HCT116 (cell line): Measurements from ENCODE around the gene ERBB3. TPM values are rescaled to one million over a fixed set of nuclear protein-coding genes. Genes with fewer than 3 reads are reported as not detected.

Experiments
- ATAC-seq: fragments of 200-7000 bp; cut with Tn5 transposase; 2 replicates; pipeline ENCODE4 v1.9.1; 2020; ENCODE audit warnings: mild to moderate bottlenecking, moderate library complexity
- Bru-seq: library from RNA; stranded (reverse); fragments of 400-500 nt; gene quantifications from one replicate; lab custom pipeline; 2021; lab: Mats Ljungman, UMichigan
- BruChase-seq, 2 experiments: library from RNA; stranded (reverse); fragments of 400-500 nt; gene quantifications; one replicate each; lab custom pipeline; 2021; lab: Mats Ljungman, UMichigan
- BruUV-seq: library from RNA; stranded (reverse); fragments of 400-500 nt; replicated peaks from 2 replicates; lab custom pipeline; 2021; lab: Mats Ljungman, UMichigan
- CTCF ChIA-PET: fragments of 300-600 bp; sonication (Branson Sonifier 250); formaldehyde crosslinking; loops from one replicate; lab custom pipeline; 2021; ENCODE audit warnings: antibody characterized with exemption; lab: Charles Lee
- POLR2A ChIA-PET: fragments of 300-600, 350-600 bp; sonication (Branson Sonifier 250); formaldehyde crosslinking; loops from one replicate; lab custom pipeline; 2021; ENCODE audit warnings: antibody characterized with exemption; lab: Charles Lee
- RAD21 ChIA-PET, 2 experiments: fragments of 300-600 bp; sonication (Branson Sonifier 250); formaldehyde crosslinking; loops; one replicate each; lab custom pipeline; 2023; ENCODE audit warnings: low total read pairs in 2 of 2; ENCODE audit not compliant: uncharacterized antibody in 2 of 2, unreplicated experiment in 2 of 2, low non-redundant PET in 1 of 2; lab: Charles Lee
- DNase-seq: peaks from one replicate; pipeline ENCODE4 v3.0.0-alpha.2; 2010; ENCODE audit warnings: low read depth, low spot score
- H2AFZ ChIP-seq: fragments of 200-600 bp; shearing (Covaris generic), sonication (generic); 2 replicates; pipeline ENCODE4 v1.6.1; 2017; ENCODE audit warnings: low read depth, mixed run types, mixed read lengths, antibody characterized with exemption, low read length; ENCODE audit not compliant: poor library complexity, severe bottlenecking
- H3K27ac ChIP-seq: 2 replicates; pipeline ENCODE4 v1.5.1; 2012; ENCODE audit warnings: low read depth, low read length
- H3K27me3 ChIP-seq: fragments of 200-600 bp; sonication (generic); 2 replicates; pipeline ENCODE4 v1.6.1; 2016; ENCODE audit warnings: mixed run types, low read length, mixed read lengths; ENCODE audit not compliant: insufficient read depth
- H3K36me3 ChIP-seq, 2 experiments: fragments of 200-500 bp in 1 of 2; fragments of 200-600 bp in 1 of 2; sonication (Bioruptor generic) in 1 of 2; sonication (generic) in 1 of 2; 2 replicates each; pipeline versions ENCODE4 v1.5.1 to v1.6.1; 2014 to 2016; ENCODE audit warnings: low read length in 2 of 2, inconsistent platforms in 1 of 2, mixed read lengths in 1 of 2, mixed run types in 1 of 2; ENCODE audit not compliant: insufficient read depth in 2 of 2, control insufficient read depth in 1 of 2
- H3K4me1 ChIP-seq, 2 experiments: fragments of 200-600 bp in 1 of 2; sonication (generic) in 1 of 2; 2 replicates each; pipeline versions ENCODE4 v1.5.1 to v1.6.1; 2012 to 2017; ENCODE audit warnings: low read length in 2 of 2, inconsistent platforms in 1 of 2, mild to moderate bottlenecking in 1 of 2, mixed read lengths in 1 of 2, mixed run types in 1 of 2, moderate library complexity in 1 of 2; ENCODE audit not compliant: insufficient read depth in 2 of 2, control insufficient read depth in 1 of 2
- H3K4me2 ChIP-seq: fragments of 200-600 bp; sonication (generic); 2 replicates; pipeline ENCODE4 v1.6.1; 2017; ENCODE audit warnings: mixed run types, low read length, mixed read lengths
- H3K4me3 ChIP-seq, 2 experiments: fragments of 200-600 bp in 1 of 2; sonication (generic) in 1 of 2; replicated peaks in 1 of 2; 2 replicates each; pipeline ENCODE4 v1.5.1; 2011 to 2016; ENCODE audit warnings: low read length in 2 of 2, control low read depth in 1 of 2, low read depth in 1 of 2, mild to moderate bottlenecking in 1 of 2, mixed read lengths in 1 of 2, mixed run types in 1 of 2
- H3K79me2 ChIP-seq: fragments of 200-600 bp; sonication (generic); 2 replicates; pipeline ENCODE4 v1.6.1; 2017; ENCODE audit warnings: mild to moderate bottlenecking, mixed run types, low read length, moderate library complexity, mixed read lengths; ENCODE audit not compliant: insufficient read depth
- H3K9ac ChIP-seq: fragments of 200-600 bp; sonication (generic); 2 replicates; pipeline ENCODE4 v1.6.1; 2016; ENCODE audit warnings: low read length, mixed read lengths
- H3K9me2 ChIP-seq: fragments of 200-600 bp; sonication (generic), shearing (Covaris generic); 2 replicates; pipeline ENCODE4 v1.6.1; 2017; ENCODE audit warnings: mixed run types, mild to moderate bottlenecking, moderate library complexity; ENCODE audit not compliant: insufficient read depth
- H3K9me3 ChIP-seq, 2 experiments: fragments of 200-500 bp in 1 of 2; fragments of 200-600 bp in 1 of 2; sonication (Bioruptor generic) in 1 of 2; sonication (generic) in 1 of 2; 2 replicates each; pipeline ENCODE4 v1.6.1; 2014 to 2017; ENCODE audit warnings: low read length in 2 of 2, mixed read lengths in 2 of 2, inconsistent platforms in 1 of 2, low read depth in 1 of 2, mild to moderate bottlenecking in 1 of 2, mixed run types in 1 of 2, moderate library complexity in 1 of 2; ENCODE audit not compliant: control insufficient read depth in 1 of 2, insufficient read depth in 1 of 2
- H4K20me1 ChIP-seq: fragments of 200-600 bp; sonication (generic), shearing (Covaris generic); 2 replicates; pipeline ENCODE4 v1.6.1; 2017; ENCODE audit warnings: mixed run types, mild to moderate bottlenecking, moderate library complexity; ENCODE audit not compliant: insufficient read depth
- CBX3 ChIP-seq: IDR thresholded peaks from 2 replicates; pipeline ENCODE4 v1.6.1; 2012; ENCODE audit warnings: low read depth
- CEBPB ChIP-seq: IDR thresholded peaks from 2 replicates; pipeline ENCODE4 v1.6.1; 2012; ENCODE audit warnings: low read depth
- CTCF ChIP-seq, 3 experiments: fragments of 200-600 bp in 1 of 3; sonication (generic) in 1 of 3; IDR thresholded peaks in 2 of 3; conservative IDR thresholded peaks in 1 of 3; 2 replicates each; pipeline ENCODE4 v1.5.1; 2012 to 2017; ENCODE audit warnings: low read depth in 2 of 3, low read length in 2 of 3, antibody characterized with exemption in 1 of 3, borderline replicate concordance in 1 of 3, control low read depth in 1 of 3, mild to moderate bottlenecking in 1 of 3, mixed read lengths in 1 of 3, mixed run types in 1 of 3, moderate library complexity in 1 of 3; ENCODE audit not compliant: insufficient read depth in 1 of 3
- EGR1 ChIP-seq: IDR thresholded peaks from 2 replicates; pipeline ENCODE4 v1.6.1; 2012; ENCODE audit warnings: low read depth
- ELF1 ChIP-seq: IDR thresholded peaks from 2 replicates; pipeline ENCODE4 v1.6.1; 2012; ENCODE audit warnings: low read depth, borderline replicate concordance
- EZH2 ChIP-seq: fragments of 200-600 bp; sonication (generic); IDR thresholded peaks from 2 replicates; pipeline ENCODE4 v1.6.1; 2017; ENCODE audit warnings: antibody characterized with exemption, mixed run types
- FOSL1 ChIP-seq: IDR thresholded peaks from 2 replicates; pipeline ENCODE4 v1.6.1; 2012; ENCODE audit warnings: low read depth
- JUND ChIP-seq: IDR thresholded peaks from 2 replicates; pipeline ENCODE4 v1.6.1; 2012
- MAX ChIP-seq: IDR thresholded peaks from 2 replicates; pipeline ENCODE4 v1.6.1; 2012
- POLR2A ChIP-seq: IDR thresholded peaks from 2 replicates; pipeline ENCODE4 v1.7.0; 2011; ENCODE audit warnings: borderline replicate concordance; ENCODE audit not compliant: insufficient read depth, insufficient read length; ENCODE audit errors: extremely low read depth
- POLR2AphosphoS5 ChIP-seq: IDR thresholded peaks from 2 replicates; pipeline ENCODE4 v1.6.1; 2011; ENCODE audit warnings: mild to moderate bottlenecking, low read depth, low read length, moderate library complexity
- REST ChIP-seq: IDR thresholded peaks from 2 replicates; pipeline ENCODE4 v1.6.1; 2012; ENCODE audit warnings: low read depth
- SIN3A ChIP-seq: IDR thresholded peaks from 2 replicates; pipeline ENCODE4 v1.6.1; 2012; ENCODE audit warnings: low read depth
- SP1 ChIP-seq: IDR thresholded peaks from 2 replicates; pipeline ENCODE4 v1.6.1; 2012; ENCODE audit warnings: low read depth
- SRF ChIP-seq: IDR thresholded peaks from 2 replicates; pipeline ENCODE4 v1.6.1; 2012; ENCODE audit warnings: low read depth
- TCF7L2 ChIP-seq: IDR thresholded peaks from 2 replicates; pipeline ENCODE4 v1.7.0; 2011; ENCODE audit warnings: borderline replicate concordance, inconsistent platforms; ENCODE audit not compliant: insufficient read depth, insufficient read length; ENCODE audit errors: extremely low read depth
- YY1 ChIP-seq: IDR thresholded peaks from 2 replicates; pipeline ENCODE4 v1.6.1; 2011; ENCODE audit warnings: low read length, low read depth, moderate library complexity, mild to moderate bottlenecking; ENCODE audit not compliant: insufficient replicate concordance; ENCODE audit errors: extremely low read depth
- ZFX ChIP-seq: fragments of 450-650 bp; IDR thresholded peaks from 2 replicates; pipeline ENCODE4 v1.6.1; 2017
- ZNF274 ChIP-seq: fragments of 200-500 bp; sonication (Bioruptor generic); IDR thresholded peaks from 2 replicates; pipeline ENCODE4 v1.6.1; 2014; ENCODE audit warnings: mild to moderate bottlenecking, low read depth, low read length, inconsistent platforms
- intact Hi-C: fragments of 100-400 bp; cut with micrococcal nuclease; formaldehyde crosslinking; loops from 2 replicates; pipeline ENCODE4 v1.10.0; 2022
- long read RNA-seq: library from polyadenylated mRNA; unstranded; transcript quantifications from one replicate; pipeline ENCODE4 v2.0.0, GENCODE V29; 2021; ENCODE audit not compliant: unreplicated experiment
- polyA plus RNA-seq: library from polyadenylated mRNA; unstranded; fragments of >200 nt; gene quantifications from 2 replicates; pipeline ENCODE4 v1.2.1, GENCODE V29; 2012; ENCODE audit warnings: missing spikeins
- total RNA-seq: library from RNA; stranded (reverse); gene quantifications from one replicate; pipeline ENCODE4 v1.2.1, GENCODE V29; 2021; ENCODE audit not compliant: unreplicated experiment

Gene ERBB3
- total RNA-seq: 39.7 TPM
- 31.7 and 32.9 TPM in 2 replicates for polyA plus RNA-seq
- percentile 71 among the genes with signal in this experiment for Bru-seq, nascent RNA
- percentile 86 among the genes with signal in this experiment for BruChase-seq, experiment 1, labeled RNA remaining after a 6-hour chase
- percentile 84 among the genes with signal in this experiment for BruChase-seq, experiment 2, labeled RNA remaining after a 2-hour chase
- long read RNA-seq, full-length matches to known transcripts: 11 of 30 reads
- long read RNA-seq, partial matches to known transcripts: 15 of 30 reads
- long read RNA-seq, other reads (novel, unspliced or antisense): 4 of 30 reads

DNA sequence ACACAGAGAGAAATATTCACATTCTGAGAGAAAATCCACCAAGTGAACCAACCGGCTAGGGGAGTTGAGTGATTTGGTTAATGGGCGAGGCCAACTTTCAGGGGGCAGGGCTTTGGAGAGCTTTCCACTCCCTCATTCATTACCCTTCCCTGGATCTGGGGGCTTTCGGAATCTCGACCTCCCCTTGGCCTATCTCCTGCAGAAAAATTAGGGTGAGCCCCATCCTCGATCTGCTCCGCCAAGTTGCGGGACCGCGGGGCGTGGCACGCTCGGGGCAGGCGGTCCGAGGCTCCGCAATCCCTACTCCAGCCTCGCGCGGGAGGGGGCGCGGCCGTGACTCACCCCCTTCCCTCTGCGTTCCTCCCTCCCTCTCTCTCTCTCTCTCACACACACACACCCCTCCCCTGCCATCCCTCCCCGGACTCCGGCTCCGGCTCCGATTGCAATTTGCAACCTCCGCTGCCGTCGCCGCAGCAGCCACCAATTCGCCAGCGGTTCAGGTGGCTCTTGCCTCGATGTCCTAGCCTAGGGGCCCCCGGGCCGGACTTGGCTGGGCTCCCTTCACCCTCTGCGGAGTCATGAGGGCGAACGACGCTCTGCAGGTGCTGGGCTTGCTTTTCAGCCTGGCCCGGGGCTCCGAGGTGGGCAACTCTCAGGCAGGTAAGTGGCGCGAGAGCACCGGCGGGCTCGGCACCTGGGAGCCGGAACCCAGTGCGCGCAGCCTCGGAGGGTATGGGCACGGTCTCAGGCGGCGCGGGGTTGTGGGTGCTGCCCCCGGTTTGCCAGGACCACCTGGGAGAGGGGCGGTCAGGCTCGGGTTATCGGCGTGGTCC lies at the start of gene ERBB3:
TSS of gene ERBB3 (plus strand) at position 443 of the 833 bp plus-strand sequence. CDS start at position 579, 136 bp downstream.
- BruUV-seq: TSS peak; percentile 61

More for the DNA sequence above, at the start of gene ERBB3:
- peak; percentile 71 for DNase-seq
- peak within 1 kb of the TSS; percentile 70 to 90 for H3K4me3 ChIP-seq
- H3K36me3 ChIP-seq: peaks cover under 1 to 2% of the 10 kb centered on the region in 2 experiments; a peak in 1 of 4 replicates
- no peaks in the 10 kb centered on the region for H4K20me1 ChIP-seq
- H3K9me2 ChIP-seq: no peaks in the 10 kb centered on the region
- peak within 1 kb of the TSS; percentile 93 for H3K27ac ChIP-seq
- TF ChIP-seq JUND (peak; percentile 76), EZH2 (no peak), CTCF (IDR thresholded peaks at IDR 0.05 in 2 of 3, conservative IDR thresholded peaks at IDR 0.05 in 1 of 3; ENCODE audit: borderline replicate concordance in 1 of 3, insufficient read depth in 1 of 3, low read depth in 2 of 3, low read length in 2 of 3) (no peak), EGR1 (no peak), CEBPB (no peak), SRF (no peak), ELF1 (no peak), REST (no peak), TCF7L2 (no peak), FOSL1 (peak; percentile 55), ZNF274 (no peak), YY1 (no peak), SIN3A (peak; percentile 69), ZFX (no peak), POLR2AphosphoS5 (peak; percentile 85), POLR2A (peak; percentile 22), MAX (peak; percentile 85), SP1 (peak; percentile 66), CBX3 (no peak; the same call in 1 of the 2 replicates)
- ChIA-PET CTCF (interaction anchor here (0.6 to 1.7 kb wide), 7 partner anchors 12 to 342 kb away, joined by 3 to 8 read pairs (median 5); partner anchors contain the start of genes PA2G4 and ZC3H10), RAD21 (interaction anchor here in 1 of 2 experiments (1.5 kb wide), 1 partner anchor 38 kb away, joined by 3 read pairs; the partner anchor contains the start of gene ZC3H10), POLR2A (interaction anchor here (1.1 to 3.5 kb wide), 5 partner anchors 24 to 48 kb away, joined by 3 to 18 read pairs (median 10); partner anchors contain the start of genes ESYT1, PA2G4 and ZC3H10)
- H2AFZ ChIP-seq: peak within 1 kb of the TSS; percentile 86
- intact Hi-C loops: loop anchor here (1.0 kb wide), 2 partner anchors 24 to 36 kb away; partner anchors contain the start of genes PA2G4 and RPL41
- peaks cover 12% of the 10 kb centered on the region; the same call in 1 of the 2 replicates for H3K79me2 ChIP-seq
- no peaks in the 10 kb centered on the region for H3K27me3 ChIP-seq
- peaks cover 17 to 38% of the 10 kb centered on the region in 2 experiments for H3K4me1 ChIP-seq
- peak within 1 kb of the TSS; percentile 78 for H3K9ac ChIP-seq
- no peaks in the 10 kb centered on the region for H3K9me3 ChIP-seq
- peak; percentile 77 for ATAC-seq
- peak within 1 kb of the TSS; percentile 94 for H3K4me2 ChIP-seq
